ENCODE results near the gene CHRFAM7A. TPM values are rescaled to one million over a fixed set of nuclear protein-coding genes. Genes with fewer than 3 reads are reported as not detected.
"Not testable (repeated sequence)": the region's sequence is repeated elsewhere in the genome, so short reads cannot be mapped to it uniquely, and the experiment has no call there.

Gene CHRFAM7A
- total RNA-seq, 2 donors from 2014 or later = 0.43 to 1.2 TPM

DNA sequence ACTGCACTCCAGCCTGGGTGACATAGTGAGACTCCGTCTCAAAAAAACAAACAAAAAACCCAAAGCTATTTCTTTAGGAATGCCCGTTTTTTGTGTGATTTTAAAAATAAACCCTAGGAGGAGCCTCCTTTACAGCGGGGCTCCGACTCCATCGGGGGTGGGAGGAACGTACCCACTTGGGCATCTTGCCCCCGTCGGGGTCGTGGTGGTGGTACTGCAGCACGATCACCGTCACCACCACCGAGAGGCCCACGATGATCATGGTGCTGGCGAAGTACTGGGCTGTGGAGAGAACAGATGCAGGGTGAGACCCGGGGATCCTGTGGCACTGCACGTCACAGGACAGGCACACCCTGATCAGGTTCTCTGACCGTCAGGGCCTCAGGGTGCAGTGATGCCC lies 26.1 kb downstream of the CHRFAM7A start:
- not testable (repeated sequence) for H3K4me1 ChIP-seq; H3K9me3 ChIP-seq; H3K27ac ChIP-seq; H3K36me3 ChIP-seq; DNase-seq (ENCODE audit: low spot score); H3K4me3 ChIP-seq; H3K27me3 ChIP-seq

DNA sequence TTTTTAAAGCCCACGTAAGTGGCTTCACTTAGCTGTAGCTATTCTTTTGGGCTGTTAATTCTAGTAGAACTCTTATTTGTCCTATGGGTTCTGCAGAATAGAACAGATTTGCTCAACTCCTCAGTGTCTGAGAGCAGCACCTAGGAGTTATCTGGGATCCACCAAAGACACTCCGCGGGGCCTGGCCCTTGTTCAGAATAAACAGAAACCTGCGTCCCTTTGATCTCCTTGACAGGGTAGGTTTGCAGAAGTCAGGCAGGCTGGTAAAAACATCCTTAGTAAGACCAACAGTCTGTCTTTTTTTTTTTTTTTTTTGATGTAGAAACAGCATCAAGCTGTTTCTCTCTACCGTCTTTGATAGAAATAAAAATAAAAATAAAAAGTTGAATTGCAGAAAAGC lies 31.9 kb downstream of the CHRFAM7A start:
- H3K4me1 ChIP-seq, H3K9me3 ChIP-seq, H3K27me3 ChIP-seq: not testable (repeated sequence)

DNA sequence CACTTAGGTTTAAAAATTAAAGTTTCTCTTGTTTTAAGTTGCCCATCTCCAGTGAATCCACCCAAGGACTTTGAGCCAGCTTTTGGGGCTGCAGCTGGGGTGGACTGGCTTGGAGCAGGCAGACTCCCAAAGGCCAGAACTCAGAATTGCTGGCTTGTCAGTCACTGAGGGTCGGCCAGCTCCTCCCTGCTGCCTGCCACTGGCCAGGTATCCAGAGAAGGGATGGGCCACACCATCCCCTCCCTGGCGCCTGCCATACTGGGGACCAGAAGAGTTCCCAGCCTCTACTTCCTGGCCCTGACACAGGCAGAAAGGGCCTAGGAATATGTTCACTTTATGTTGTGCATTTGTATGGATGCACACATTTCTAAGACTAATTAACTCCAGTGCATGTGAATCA lies 32.4 kb downstream of the CHRFAM7A start:
- H3K4me3 ChIP-seq; H3K36me3 ChIP-seq; H3K27ac ChIP-seq; H3K9me3 ChIP-seq; H3K27me3 ChIP-seq; DNase-seq (ENCODE audit: low spot score); H3K4me1 ChIP-seq: not testable (repeated sequence)

More for the DNA sequence above, 31.9 kb downstream of the CHRFAM7A start:
- not testable (repeated sequence) for DNase-seq (ENCODE audit: low spot score); H3K4me3 ChIP-seq; H3K27ac ChIP-seq; H3K36me3 ChIP-seq

DNA sequence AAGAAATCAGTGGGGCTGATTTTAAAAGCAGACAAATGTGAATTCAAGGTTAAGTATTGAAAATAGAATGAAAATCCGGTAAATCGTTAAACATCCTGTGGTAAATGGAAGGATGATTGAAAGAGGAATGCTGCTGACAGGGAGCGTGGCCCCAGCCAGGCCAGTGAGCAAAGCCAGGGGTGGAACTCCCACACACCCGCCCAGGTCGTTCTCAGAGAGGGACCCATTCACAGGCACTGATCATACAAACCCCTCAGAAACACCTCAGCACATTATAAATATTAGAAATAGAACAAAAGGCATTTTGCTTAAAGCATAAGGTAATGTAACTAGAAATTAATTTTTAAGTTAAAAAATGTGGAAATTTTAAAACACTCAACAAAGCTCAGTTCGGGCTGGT lies 38.3 kb downstream of the CHRFAM7A start:
- not testable (repeated sequence) for H3K4me3 ChIP-seq; H3K27ac ChIP-seq; H3K27me3 ChIP-seq; H3K36me3 ChIP-seq; DNase-seq (ENCODE audit: low spot score); H3K9me3 ChIP-seq; H3K4me1 ChIP-seq

DNA sequence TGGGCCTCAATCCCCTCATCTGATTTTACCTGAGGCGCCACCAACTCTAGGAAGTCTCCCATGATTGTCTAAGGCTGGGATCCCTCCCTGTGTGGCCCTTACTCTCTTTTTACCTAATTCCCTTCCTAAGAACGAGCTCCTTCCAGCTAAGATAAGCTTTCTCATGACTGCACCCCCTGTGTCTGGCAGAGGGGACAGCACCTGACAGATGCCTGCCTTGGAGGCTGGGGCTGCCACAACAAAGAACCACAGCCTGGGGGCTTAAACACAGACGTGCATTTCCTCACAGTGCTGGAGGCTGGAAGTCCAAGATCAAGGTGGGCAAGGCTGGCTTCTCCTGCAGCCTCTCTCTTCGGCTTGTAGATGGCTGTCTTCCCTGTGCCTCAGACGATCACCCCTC lies 43.5 kb downstream of the CHRFAM7A start:
- not testable (repeated sequence) for H3K4me3 ChIP-seq; DNase-seq (ENCODE audit: low spot score); H3K9me3 ChIP-seq; H3K4me1 ChIP-seq; H3K36me3 ChIP-seq; H3K27me3 ChIP-seq; H3K27ac ChIP-seq

DNA sequence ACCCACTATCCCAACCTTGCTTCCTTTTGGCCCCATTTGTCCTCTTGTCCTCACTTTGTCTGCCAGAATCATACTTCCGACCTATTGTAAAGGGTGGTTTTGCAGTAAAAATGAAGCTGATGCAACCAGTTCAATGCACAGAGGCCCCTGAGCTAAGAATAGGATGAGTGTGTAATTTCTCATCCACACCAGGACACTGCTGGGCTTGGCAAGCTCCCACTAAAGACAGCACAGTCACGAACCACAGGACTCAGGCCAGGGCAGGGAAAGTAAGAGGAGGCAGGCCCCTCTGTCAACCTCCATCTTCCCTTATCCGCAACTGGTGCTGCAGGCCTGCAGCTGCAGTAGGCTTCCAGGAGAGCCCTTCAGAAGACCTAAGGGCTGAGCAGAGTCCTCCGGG lies 56.8 kb downstream of the CHRFAM7A start:
- not testable (repeated sequence) for H3K27me3 ChIP-seq; H3K4me1 ChIP-seq; H3K9me3 ChIP-seq; H3K36me3 ChIP-seq; H3K27ac ChIP-seq; H3K4me3 ChIP-seq; DNase-seq (ENCODE audit: low spot score)

DNA sequence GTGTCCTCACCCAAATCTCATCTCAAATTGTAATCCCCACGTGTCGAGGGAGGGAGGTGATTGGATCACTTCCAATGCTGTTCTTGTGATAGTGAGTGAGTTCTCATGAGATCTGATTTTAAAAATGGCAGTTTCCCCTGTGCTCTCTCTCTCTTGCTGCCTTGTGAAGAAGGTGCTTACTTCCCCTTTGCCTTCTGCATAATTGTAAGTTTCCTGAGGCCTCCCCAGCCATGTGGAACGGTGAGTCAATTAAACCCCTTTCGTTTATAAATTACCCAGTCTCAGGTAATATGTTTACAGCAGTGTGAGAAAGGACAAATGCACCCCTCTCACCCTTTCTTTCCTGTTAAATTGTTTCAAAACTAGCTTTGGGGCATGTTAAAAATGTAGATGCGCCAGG lies 59.2 kb downstream of the CHRFAM7A start:
- not testable (repeated sequence) for H3K27ac ChIP-seq; H3K36me3 ChIP-seq; H3K4me1 ChIP-seq; DNase-seq (ENCODE audit: low spot score); H3K27me3 ChIP-seq; H3K9me3 ChIP-seq; H3K4me3 ChIP-seq

DNA sequence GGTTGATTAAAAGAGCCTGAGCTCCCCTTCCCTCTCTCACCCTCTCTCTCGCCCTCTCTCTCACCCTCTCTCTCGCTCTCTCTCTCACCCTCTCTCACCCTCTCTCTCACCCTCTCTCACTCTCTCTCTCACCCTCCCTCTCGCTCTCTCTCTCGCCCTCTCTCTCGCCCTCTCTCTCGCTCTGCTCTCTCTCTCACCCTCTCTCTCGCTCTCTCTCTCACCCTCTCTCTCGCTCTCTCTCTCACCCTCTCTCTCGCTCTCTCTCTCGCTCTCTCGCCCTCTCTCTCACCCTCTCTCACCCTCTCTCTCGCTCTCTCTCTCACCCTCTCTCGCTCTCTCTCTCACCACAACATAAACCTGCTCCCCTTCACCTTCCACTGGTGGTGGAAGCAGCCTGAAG lies 67.2 kb downstream of the CHRFAM7A start:
- not testable (repeated sequence) for H3K9me3 ChIP-seq; H3K27me3 ChIP-seq; DNase-seq (ENCODE audit: low spot score); H3K4me1 ChIP-seq; H3K36me3 ChIP-seq; H3K27ac ChIP-seq; H3K4me3 ChIP-seq
- TF ChIP-seq, protein P1, sequence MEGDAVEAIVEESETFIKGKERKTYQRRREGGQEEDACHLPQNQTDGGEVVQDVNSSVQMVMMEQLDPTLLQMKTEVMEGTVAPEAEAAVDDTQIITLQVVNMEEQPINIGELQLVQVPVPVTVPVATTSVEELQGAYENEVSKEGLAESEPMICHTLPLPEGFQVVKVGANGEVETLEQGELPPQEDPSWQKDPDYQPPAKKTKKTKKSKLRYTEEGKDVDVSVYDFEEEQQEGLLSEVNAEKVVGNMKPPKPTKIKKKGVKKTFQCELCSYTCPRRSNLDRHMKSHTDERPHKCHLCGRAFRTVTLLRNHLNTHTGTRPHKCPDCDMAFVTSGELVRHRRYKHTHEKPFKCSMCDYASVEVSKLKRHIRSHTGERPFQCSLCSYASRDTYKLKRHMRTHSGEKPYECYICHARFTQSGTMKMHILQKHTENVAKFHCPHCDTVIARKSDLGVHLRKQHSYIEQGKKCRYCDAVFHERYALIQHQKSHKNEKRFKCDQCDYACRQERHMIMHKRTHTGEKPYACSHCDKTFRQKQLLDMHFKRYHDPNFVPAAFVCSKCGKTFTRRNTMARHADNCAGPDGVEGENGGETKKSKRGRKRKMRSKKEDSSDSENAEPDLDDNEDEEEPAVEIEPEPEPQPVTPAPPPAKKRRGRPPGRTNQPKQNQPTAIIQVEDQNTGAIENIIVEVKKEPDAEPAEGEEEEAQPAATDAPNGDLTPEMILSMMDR (IDR thresholded peaks at IDR 0.05) = peak in 1 of 2 donors; percentile 79

DNA sequence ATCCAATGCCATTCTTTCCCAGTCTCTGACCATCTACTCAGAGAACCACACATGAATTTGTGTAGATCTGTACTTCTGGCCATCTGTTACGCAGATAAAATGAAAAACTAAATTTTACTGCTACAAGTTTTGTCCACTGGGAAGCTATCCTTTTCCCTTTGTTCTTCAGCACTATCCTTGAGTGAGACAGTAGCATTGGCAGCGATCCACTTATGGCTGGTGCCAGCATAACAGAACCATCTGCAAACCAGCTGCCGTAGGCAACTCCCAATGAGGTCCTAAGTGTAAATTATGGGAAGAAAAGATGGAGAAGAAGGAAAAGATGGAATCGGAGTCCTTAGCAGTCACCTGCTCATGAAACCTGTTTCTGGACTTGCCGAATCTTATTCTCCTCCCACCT lies 72.3 kb downstream of the CHRFAM7A start:
- not testable (repeated sequence) for H3K27me3 ChIP-seq; DNase-seq (ENCODE audit: low spot score); H3K4me1 ChIP-seq; H3K36me3 ChIP-seq; H3K9me3 ChIP-seq; H3K4me3 ChIP-seq; H3K27ac ChIP-seq

DNA sequence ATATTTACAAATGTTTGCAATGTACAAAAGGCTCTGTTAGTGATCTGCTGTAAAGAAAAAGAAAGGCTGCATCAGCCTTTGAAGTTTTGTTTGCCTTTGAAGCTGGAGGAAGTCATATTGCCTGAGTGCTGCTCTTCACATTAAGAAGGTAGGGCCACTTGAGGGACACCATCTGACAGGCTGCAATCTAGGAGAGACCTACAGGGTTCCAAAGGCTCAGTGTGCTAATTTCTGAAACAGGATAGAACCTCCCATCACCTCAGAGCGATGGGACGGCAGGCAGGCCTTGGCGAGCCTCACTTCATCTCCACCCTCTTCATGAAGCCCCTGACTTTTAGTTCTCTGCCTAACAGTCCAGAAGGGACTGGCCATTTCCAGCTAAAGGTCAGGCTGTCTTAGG lies 77.6 kb downstream of the CHRFAM7A start:
- H3K9me3 ChIP-seq; DNase-seq (ENCODE audit: low spot score); H3K27ac ChIP-seq; H3K27me3 ChIP-seq; H3K4me3 ChIP-seq; H3K4me1 ChIP-seq; H3K36me3 ChIP-seq: not testable (repeated sequence)

DNA sequence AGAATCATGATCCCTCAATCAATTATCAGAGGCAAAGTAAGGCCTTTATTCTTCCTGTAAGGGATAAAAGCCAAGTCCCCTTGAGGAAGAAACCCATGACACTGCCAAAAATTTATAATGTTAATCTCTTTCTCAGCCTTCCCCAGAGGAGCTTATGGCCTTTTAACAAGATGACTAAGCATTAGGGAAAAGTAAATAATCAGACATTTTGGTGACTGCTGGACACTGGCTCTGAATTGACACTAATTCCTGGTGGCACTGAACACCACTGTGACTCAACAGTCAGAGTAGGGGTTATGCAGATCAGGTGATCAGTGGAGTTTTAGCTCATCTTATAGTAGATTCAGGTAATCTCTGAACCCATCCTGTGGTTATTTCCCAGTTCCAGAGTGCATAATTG lies 82.8 kb downstream of the CHRFAM7A start:
- H3K27ac ChIP-seq; H3K27me3 ChIP-seq; H3K36me3 ChIP-seq; H3K4me3 ChIP-seq; H3K9me3 ChIP-seq; H3K4me1 ChIP-seq; DNase-seq (ENCODE audit: low spot score): not testable (repeated sequence)

Other genes with a start within 250 kb of the CHRFAM7A start
- 1 to 10 TPM; 2.3 to 2.6 TPM for gene GOLGA8R, start 20.7 kb upstream of the CHRFAM7A start, total RNA-seq
- 1 to 10 TPM in 1 of 2 donors, under 1 TPM in 1; 0.70 to 1.2 TPM for gene GOLGA8Q, start 158.5 kb upstream of the CHRFAM7A start, total RNA-seq
- under 1 TPM in 1 of 2 donors, not detected in 1; 0.35 TPM for gene GOLGA8H, start 210.5 kb upstream of the CHRFAM7A start, total RNA-seq